Measurements from ENCODE around the gene PEPD. TPM values are rescaled to one million over a fixed set of nuclear protein-coding genes. Genes with fewer than 3 reads are reported as not detected.
"Not testable (repeated sequence)": the region's sequence is repeated elsewhere in the genome, so short reads cannot be mapped to it uniquely, and the experiment has no call there.

Gene PEPD
- total RNA-seq, 1 experiment from 2014 or later, result 18.3 TPM

DNA sequence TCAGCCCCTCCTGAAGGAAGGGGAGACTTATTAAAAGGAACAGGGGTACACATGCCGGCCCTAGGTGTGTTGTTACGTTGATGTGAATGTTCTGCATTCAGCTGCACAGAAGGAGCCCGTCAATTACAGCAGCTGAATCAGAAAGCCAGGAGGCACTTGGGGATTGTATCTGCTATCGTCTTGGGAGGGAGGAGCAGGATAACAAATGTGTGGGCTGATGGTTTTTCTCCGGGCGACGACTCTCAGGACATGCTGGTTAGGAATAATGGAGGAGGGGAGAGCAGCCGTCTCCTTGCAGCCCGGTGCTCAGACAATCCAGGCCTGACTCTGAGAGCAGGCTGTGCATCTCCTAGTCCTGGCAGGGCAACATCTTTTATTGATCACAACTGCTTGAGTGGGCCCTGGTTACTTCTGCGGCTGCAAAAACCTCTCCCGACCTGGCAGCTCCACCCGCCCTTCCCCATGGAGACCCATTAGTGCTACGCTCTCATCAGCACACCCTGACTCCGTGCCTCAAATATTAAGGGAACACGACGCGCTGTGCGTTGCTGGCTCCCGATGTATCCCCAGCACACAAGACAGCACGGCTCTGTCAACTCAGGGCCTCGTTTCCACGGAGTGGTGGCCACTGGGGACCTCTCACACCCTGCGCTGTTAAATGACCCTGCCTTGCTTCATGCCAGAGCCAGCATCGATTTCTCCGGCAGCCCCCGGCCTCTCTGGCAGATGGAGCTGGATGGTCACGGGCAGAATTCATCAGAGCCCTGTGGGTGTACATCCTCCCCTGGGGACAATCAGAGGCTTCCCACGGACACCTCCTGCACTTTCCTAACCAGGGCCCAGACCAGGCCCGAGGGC lies 25.3 kb downstream of the PEPD start:
- POLR2A ChIA-PET, result no interaction called here
- no TSS peak for BruUV-seq (replicated peaks)
- H3K27ac Mint-ChIP-seq (ENCODE audit: low read depth, unreplicated experiment), result no peak overlapping the region

DNA sequence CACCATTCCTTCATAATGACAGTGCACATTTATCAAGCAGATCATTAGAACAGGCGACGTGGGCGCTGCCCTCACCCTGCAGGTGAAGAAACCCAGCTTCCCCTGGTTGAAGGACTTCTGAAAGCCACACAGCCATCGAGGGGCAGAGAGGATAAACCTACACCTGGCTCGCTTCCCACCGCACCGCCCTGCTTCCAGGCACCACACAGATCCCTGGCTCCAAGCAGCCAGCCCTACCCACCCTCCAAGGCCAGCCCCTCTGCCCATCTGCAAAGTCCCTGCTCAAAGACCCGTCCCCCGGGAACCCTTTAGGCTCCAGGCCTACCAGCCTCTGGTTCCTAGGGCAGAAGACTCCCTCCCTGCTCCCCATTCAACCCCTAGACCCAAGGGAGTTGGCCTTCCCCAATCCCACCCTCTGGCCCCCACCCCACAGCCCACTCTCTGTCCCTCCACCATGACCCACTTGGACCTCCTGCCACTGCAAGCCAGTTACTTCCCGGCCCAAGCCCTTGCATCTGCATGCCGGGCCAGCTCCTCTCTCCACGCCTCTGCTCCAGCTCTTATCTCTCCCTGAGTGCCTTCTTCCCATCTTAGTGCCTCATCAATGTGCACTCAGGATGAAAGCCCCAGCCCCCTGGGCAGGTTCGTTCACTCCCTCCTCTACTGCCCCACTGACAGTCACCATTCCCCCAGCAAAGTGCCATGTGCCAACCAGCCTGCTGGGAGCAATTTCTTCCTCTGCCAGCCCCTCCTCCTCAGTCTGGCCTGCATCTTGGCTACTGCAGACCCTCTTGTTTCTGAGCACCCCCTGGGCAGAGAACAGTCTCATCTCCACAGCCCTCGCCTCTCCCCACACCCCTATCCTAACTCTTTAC lies 28.0 kb downstream of the PEPD start:
- DNase-seq (ENCODE audit: unreplicated experiment), result no peak
- ChIA-PET CTCF (no interaction called here), POLR2A (no interaction called here)
- BruUV-seq (replicated peaks), result no TSS peak
- intact Hi-C loops (cut with micrococcal nuclease), result no loop called here
- Mint-ChIP-seq H3K27ac (ENCODE audit: low read depth, unreplicated experiment) (no peak overlapping the region), H3K4me1 (ENCODE audit: insufficient read depth, unreplicated experiment) (no peaks in the 10 kb centered on the region), H3K4me3 (ENCODE audit: unreplicated experiment) (no peak overlapping the region), H3K27me3 (ENCODE audit: insufficient read depth, unreplicated experiment) (no peaks in the 10 kb centered on the region), H3K36me3 (ENCODE audit: insufficient read depth, unreplicated experiment) (no peaks in the 10 kb centered on the region), H3K9me3 (ENCODE audit: unreplicated experiment) (no peaks in the 10 kb centered on the region)
- TF ChIP-seq, protein P1, sequence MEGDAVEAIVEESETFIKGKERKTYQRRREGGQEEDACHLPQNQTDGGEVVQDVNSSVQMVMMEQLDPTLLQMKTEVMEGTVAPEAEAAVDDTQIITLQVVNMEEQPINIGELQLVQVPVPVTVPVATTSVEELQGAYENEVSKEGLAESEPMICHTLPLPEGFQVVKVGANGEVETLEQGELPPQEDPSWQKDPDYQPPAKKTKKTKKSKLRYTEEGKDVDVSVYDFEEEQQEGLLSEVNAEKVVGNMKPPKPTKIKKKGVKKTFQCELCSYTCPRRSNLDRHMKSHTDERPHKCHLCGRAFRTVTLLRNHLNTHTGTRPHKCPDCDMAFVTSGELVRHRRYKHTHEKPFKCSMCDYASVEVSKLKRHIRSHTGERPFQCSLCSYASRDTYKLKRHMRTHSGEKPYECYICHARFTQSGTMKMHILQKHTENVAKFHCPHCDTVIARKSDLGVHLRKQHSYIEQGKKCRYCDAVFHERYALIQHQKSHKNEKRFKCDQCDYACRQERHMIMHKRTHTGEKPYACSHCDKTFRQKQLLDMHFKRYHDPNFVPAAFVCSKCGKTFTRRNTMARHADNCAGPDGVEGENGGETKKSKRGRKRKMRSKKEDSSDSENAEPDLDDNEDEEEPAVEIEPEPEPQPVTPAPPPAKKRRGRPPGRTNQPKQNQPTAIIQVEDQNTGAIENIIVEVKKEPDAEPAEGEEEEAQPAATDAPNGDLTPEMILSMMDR (IDR thresholded peaks at IDR 0.05; ENCODE audit: unreplicated experiment), result no peak

More for the DNA sequence above, 25.3 kb downstream of the PEPD start:
- intact Hi-C loops (cut with micrococcal nuclease), result no loop called here
- TF ChIP-seq, protein P1 (IDR thresholded peaks at IDR 0.05; ENCODE audit: unreplicated experiment), result no peak
- no peak for DNase-seq (ENCODE audit: unreplicated experiment)
- H3K36me3 Mint-ChIP-seq (ENCODE audit: insufficient read depth, unreplicated experiment), result no peaks in the 10 kb centered on the region
- CTCF ChIA-PET, result no interaction called here
- no peaks in the 10 kb centered on the region for H3K9me3 Mint-ChIP-seq (ENCODE audit: unreplicated experiment)
- no peak overlapping the region for H3K4me3 Mint-ChIP-seq (ENCODE audit: unreplicated experiment)
- H3K4me1 Mint-ChIP-seq (ENCODE audit: insufficient read depth, unreplicated experiment), result no peaks in the 10 kb centered on the region
- no peaks in the 10 kb centered on the region for H3K27me3 Mint-ChIP-seq (ENCODE audit: insufficient read depth, unreplicated experiment)

DNA sequence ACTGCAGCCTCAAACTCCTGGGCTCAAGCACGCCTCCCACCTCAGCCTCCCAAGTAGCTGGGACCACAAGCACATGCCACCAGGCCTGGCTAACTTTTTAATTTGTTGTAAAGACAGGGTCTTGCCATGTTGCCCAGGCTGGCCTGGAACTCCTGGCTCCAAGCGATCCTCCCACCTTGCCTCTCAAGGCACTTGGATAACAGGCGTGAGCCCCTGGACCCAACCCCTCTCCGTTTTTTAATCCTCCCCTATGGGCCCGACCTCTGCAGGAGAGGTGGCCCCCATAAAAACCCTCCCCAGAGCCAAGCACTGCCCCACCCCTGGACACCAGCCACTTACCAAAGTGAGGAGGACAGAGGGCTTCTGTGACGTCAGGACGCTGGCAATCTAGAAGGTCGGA lies 28.6 kb downstream of the PEPD start:
- DNase-seq (ENCODE audit: unreplicated experiment), result no peak
- no peaks in the 10 kb centered on the region for H3K27me3 Mint-ChIP-seq (ENCODE audit: insufficient read depth, unreplicated experiment)
- H3K36me3 Mint-ChIP-seq (ENCODE audit: insufficient read depth, unreplicated experiment), result no peaks in the 10 kb centered on the region
- no peaks in the 10 kb centered on the region for H3K9me3 Mint-ChIP-seq (ENCODE audit: unreplicated experiment)
- ChIA-PET CTCF (interaction anchor here (0.6 to 1.0 kb wide), 3 partner anchors 9 to 278 kb away, joined by 3 to 5 read pairs (median 3); no protein-coding TSS in a partner anchor), POLR2A (interaction anchor here (1.1 kb wide), 1 partner anchor 28 kb away, joined by 3 read pairs; the partner anchor contains the start of gene PEPD)
- intact Hi-C loops (cut with micrococcal nuclease), result no loop called here
- TF ChIP-seq, protein P1 (IDR thresholded peaks at IDR 0.05; ENCODE audit: unreplicated experiment), result no peak
- BruUV-seq (replicated peaks), result no TSS peak
- no peaks in the 10 kb centered on the region for H3K4me1 Mint-ChIP-seq (ENCODE audit: insufficient read depth, unreplicated experiment)
- no peak overlapping the region for H3K4me3 Mint-ChIP-seq (ENCODE audit: unreplicated experiment)
- H3K27ac Mint-ChIP-seq (ENCODE audit: low read depth, unreplicated experiment), result no peak overlapping the region

DNA sequence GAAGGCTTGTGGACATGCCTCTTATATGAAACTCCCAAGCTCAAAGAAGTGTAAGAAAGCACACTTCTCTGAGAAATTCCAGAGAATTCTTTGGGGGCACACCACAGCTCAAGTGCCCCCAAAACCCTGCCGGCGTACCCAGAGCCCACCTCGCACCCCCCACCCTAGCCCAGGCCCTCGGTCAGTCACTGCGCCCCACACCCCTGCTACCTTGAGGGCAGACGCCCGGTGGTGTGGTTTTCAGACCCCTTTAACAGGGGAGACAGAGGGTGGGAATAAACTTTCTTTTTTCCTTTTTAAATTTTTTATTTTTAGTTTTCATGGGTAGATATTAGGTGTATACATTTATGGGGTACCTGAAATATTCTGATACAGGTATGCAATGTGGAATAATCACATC lies 29.5 kb downstream of the PEPD start:
- BruUV-seq (replicated peaks), result no TSS peak
- H3K36me3 Mint-ChIP-seq (ENCODE audit: insufficient read depth, unreplicated experiment), result no peaks in the 10 kb centered on the region
- no peaks in the 10 kb centered on the region for H3K4me1 Mint-ChIP-seq (ENCODE audit: insufficient read depth, unreplicated experiment)
- intact Hi-C loops (cut with micrococcal nuclease), result no loop called here
- H3K27ac Mint-ChIP-seq (ENCODE audit: low read depth, unreplicated experiment), result no peak overlapping the region
- H3K4me3 Mint-ChIP-seq (ENCODE audit: unreplicated experiment), result no peak overlapping the region
- no peaks in the 10 kb centered on the region for H3K27me3 Mint-ChIP-seq (ENCODE audit: insufficient read depth, unreplicated experiment)
- TF ChIP-seq, protein P1 (IDR thresholded peaks at IDR 0.05; ENCODE audit: unreplicated experiment), result no peak
- no peak for DNase-seq (ENCODE audit: unreplicated experiment)
- ChIA-PET CTCF (interaction anchor here (0.6 to 1.0 kb wide), 3 partner anchors 10 to 279 kb away, joined by 3 to 5 read pairs (median 5); no protein-coding TSS in a partner anchor), POLR2A (interaction anchor here (0.5 to 1.1 kb wide), 2 partner anchors 10 to 29 kb away, joined by 3 read pairs; partner anchors contain the start of gene PEPD)
- no peaks in the 10 kb centered on the region for H3K9me3 Mint-ChIP-seq (ENCODE audit: unreplicated experiment)

DNA sequence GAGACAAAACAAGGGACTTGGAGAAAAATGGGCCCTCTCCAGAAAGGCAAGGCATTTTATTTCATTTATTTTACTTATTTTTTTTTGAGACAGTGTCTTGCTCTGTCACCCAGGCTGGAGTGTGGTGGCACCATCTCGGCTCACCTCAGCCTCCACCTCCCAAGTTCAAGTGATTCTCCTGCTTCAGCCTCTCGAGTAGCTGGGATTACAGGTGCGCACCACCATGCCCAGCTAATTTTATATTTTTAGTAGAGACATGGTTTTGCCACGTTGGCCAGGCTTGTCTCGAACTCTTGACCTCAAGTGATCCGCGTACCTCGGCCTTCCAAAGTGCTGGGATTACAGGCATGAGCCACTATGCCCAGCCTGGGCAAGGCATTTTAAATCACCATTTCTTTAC lies 31.0 kb downstream of the PEPD start:
- DNase-seq (ENCODE audit: unreplicated experiment); BruUV-seq (replicated peaks); H3K9me3 Mint-ChIP-seq (ENCODE audit: unreplicated experiment); H3K27ac Mint-ChIP-seq (ENCODE audit: low read depth, unreplicated experiment); H3K4me3 Mint-ChIP-seq (ENCODE audit: unreplicated experiment); H3K36me3 Mint-ChIP-seq (ENCODE audit: insufficient read depth, unreplicated experiment); POLR2A ChIA-PET; CTCF ChIA-PET; H3K27me3 Mint-ChIP-seq (ENCODE audit: insufficient read depth, unreplicated experiment); H3K4me1 Mint-ChIP-seq (ENCODE audit: insufficient read depth, unreplicated experiment); intact Hi-C loops (cut with micrococcal nuclease): not testable (repeated sequence)

Data from MCF 10A (cell line).